ENCODE data around the gene RFFL. TPM values are rescaled to one million over a fixed set of nuclear protein-coding genes. Genes with fewer than 3 reads are reported as not detected.

RFFL gene
- total and polyA plus RNA-seq, 8 donors, result 3.6 to 24.4 (median 16.7) TPM

DNA sequence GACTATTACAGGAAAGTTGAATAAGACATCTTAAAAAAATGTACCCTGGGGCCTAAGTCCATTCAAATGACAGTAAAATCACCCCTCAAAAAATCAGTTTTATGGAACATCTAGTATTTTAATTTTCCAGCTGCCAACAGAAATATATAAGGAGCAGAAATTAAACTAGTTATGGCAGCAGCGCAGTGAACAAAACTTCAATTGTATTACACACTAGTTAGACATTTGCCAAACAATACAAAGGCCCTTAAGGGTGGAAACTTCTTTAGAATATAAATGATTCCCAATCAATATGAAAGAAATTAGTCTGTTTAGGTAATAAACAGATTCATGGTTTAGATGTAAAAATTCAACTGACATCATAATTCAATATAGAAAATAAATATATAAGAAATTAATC, 18.1 kb upstream of the RFFL start:
- peaks cover 8 to 18% (median 14%) of the 10 kb centered on the region in 3 donors for H3K4me1 ChIP-seq
- DNase-seq (no peak), FAIRE-seq (no peak), ATAC-seq (no peak)
- no peaks in the 10 kb centered on the region for H3K36me3 ChIP-seq
- no peaks in the 10 kb centered on the region for H3K27me3 ChIP-seq
- peak overlapping the region in 1 of 4 donors; percentile 19 for H3K27ac ChIP-seq
- TF ChIP-seq, protein P1, sequence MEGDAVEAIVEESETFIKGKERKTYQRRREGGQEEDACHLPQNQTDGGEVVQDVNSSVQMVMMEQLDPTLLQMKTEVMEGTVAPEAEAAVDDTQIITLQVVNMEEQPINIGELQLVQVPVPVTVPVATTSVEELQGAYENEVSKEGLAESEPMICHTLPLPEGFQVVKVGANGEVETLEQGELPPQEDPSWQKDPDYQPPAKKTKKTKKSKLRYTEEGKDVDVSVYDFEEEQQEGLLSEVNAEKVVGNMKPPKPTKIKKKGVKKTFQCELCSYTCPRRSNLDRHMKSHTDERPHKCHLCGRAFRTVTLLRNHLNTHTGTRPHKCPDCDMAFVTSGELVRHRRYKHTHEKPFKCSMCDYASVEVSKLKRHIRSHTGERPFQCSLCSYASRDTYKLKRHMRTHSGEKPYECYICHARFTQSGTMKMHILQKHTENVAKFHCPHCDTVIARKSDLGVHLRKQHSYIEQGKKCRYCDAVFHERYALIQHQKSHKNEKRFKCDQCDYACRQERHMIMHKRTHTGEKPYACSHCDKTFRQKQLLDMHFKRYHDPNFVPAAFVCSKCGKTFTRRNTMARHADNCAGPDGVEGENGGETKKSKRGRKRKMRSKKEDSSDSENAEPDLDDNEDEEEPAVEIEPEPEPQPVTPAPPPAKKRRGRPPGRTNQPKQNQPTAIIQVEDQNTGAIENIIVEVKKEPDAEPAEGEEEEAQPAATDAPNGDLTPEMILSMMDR (IDR thresholded peaks at IDR 0.05), result no peak
- H3K9me3 ChIP-seq, result no peaks in the 10 kb centered on the region
- intact Hi-C loops (cut with DNase I), result no loop called here
- WGBS, 2 donors, result 91 to 94% methylated on average over 1 of the region's 1 CpG
- no peak overlapping the region for H3K4me3 ChIP-seq

DNA sequence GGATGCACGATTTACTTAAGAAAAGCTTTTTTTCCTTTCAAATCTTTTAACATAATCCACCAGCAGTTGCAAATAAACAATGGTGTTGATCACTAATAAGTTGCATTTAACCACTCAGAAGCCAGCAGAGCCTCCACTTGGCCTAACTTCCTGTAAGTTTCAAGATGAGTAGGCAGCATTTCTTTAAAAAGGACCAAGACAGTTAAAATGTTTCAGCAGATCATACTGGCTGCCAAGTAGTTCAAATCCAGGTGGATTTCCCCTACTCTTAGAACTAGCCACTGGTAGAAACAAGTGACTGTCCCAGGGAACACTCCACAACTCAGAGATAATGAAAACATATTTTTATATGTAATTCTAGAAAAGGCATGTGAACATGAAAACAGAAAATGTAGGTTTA, 17.0 kb upstream of the RFFL start:
- no peak overlapping the region for H3K4me3 ChIP-seq
- 67 to 88% methylated on average over 1 of the region's 1 CpG for WGBS, 2 donors
- H3K9me3 ChIP-seq, result no peaks in the 10 kb centered on the region
- intact Hi-C loops (cut with DNase I), result no loop called here
- TF ChIP-seq, protein P1 (IDR thresholded peaks at IDR 0.05), result no peak
- H3K27me3 ChIP-seq, result no peaks in the 10 kb centered on the region
- H3K4me1 ChIP-seq, result peaks cover 8 to 20% (median 20%) of the 10 kb centered on the region in 3 donors
- no peak for ATAC-seq
- no peak overlapping the region for H3K27ac ChIP-seq
- DNase-seq, result no peak
- FAIRE-seq, result no peak
- no peaks in the 10 kb centered on the region for H3K36me3 ChIP-seq

DNA sequence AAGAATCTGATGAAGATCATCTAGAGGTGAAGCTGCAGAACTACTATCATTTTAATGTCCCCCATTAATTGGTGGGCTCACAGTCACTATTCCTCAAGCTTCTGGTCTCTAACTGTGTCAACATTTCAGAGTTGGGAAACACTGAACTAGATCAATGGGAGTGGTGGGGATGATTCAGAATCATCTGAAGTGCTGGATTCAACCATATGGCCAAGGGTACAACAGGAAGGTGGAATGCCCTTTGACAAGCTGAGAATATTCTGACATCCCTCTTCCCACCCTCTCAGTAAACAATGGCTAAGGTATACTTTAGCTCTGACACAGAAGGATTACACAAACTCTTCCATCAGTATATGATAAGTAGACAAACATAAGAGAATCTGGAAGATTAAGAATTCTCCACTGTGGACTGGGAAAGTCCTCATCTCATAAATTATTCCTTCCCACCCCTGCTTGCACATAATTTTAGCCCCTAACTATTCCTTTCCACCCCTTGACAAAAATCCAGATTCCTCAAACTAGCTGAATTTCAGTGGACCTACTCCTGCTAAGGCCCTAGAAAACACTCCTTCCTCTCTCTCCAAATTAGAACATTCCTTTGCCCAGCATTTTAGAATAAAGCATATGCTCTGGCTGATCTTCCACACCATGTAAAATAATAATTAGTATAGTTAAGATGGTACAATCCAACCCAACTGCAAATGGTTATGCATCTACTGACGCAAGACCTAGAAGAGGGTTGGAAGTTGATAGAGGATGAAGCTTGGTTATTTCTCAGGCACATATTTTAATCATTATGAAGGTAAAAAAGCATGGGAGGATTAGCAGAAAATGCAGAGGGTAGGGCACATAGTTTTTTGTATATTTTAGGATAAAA, 16.3 kb upstream of the RFFL start:
- Histone ChIP-seq H3K9me3 (no peaks in the 10 kb centered on the region), H3K4me3 (no peak overlapping the region), H3K4me1 (peaks cover 8 to 24% (median 24%) of the 10 kb centered on the region in 3 donors), H3K27ac (no peak overlapping the region), H3K27me3 (no peaks in the 10 kb centered on the region), H3K36me3 (no peaks in the 10 kb centered on the region)
- FAIRE-seq, result no peak
- WGBS, 2 donors, result 97 to 100% methylated on average over 1 of the region's 1 CpG
- intact Hi-C loops (cut with DNase I), result loop anchor here in 1 of 3 donors (5.0 kb wide), 1 partner anchor 77 kb away; no protein-coding TSS in a partner anchor
- no peak for ATAC-seq
- DNase-seq, result no peak
- TF ChIP-seq, protein P1 (IDR thresholded peaks at IDR 0.05), result no peak

DNA sequence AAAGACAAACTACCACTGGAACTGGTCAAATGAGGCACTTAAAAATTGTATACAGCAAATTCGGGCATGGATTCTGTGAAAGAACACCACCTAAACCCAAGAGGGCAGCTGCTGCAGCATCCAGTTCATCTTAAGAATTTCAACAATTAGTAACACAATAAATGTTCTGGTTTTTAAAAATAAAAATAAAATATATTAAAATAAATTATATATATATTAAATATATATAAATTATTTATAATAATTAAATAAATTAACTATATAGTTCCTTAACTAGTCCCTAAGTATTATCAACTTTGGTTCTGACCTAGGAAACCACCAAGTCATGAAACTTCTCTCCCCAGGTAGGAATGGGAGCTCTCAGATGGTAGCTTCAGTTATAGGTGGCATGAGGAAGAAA, 13.4 kb upstream of the RFFL start:
- Histone ChIP-seq H3K9me3 (no peaks in the 10 kb centered on the region), H3K4me1 (peaks cover 6 to 28% (median 26%) of the 10 kb centered on the region in 3 donors), H3K36me3 (no peaks in the 10 kb centered on the region), H3K27ac (no peak overlapping the region), H3K27me3 (no peaks in the 10 kb centered on the region), H3K4me3 (no peak overlapping the region)
- WGBS, 2 donors, result 88 to 91% methylated on average over 1 of the region's 1 CpG
- ATAC-seq (no peak), DNase-seq (no peak), FAIRE-seq (no peak)
- intact Hi-C loops (cut with DNase I), result loop anchor here in 1 of 3 donors (5.0 kb wide), 1 partner anchor 75 kb away; no protein-coding TSS in a partner anchor
- TF ChIP-seq, protein P1 (IDR thresholded peaks at IDR 0.05), result no peak
